DOHH2 (cell line): Measurements from ENCODE around the gene SLC1A1.
"Not testable (repeated sequence)": the region's sequence is repeated elsewhere in the genome, so short reads cannot be mapped to it uniquely, and the experiment has no call there.

ENCODE experiments used
- EZH2phosphoT487 ChIP-seq: fragments of 200-600 bp; sonication (generic); IDR thresholded peaks from 2 replicates; pipeline ENCODE4 v1.6.1; 2017; ENCODE audit warnings: borderline replicate concordance, mild to moderate bottlenecking, antibody characterized with exemption, low read length, moderate library complexity, mixed read lengths
- TF ChIP-seq, protein P1 (sequence below): fragments of 200-600 bp; sonication (generic); IDR thresholded peaks from one replicate; pipeline ENCODE4 v1.5.1; 2014; ENCODE audit warnings: antibody characterized with exemption, mild to moderate bottlenecking, low read depth, low read length; ENCODE audit not compliant: poor library complexity, severe bottlenecking

DNA sequence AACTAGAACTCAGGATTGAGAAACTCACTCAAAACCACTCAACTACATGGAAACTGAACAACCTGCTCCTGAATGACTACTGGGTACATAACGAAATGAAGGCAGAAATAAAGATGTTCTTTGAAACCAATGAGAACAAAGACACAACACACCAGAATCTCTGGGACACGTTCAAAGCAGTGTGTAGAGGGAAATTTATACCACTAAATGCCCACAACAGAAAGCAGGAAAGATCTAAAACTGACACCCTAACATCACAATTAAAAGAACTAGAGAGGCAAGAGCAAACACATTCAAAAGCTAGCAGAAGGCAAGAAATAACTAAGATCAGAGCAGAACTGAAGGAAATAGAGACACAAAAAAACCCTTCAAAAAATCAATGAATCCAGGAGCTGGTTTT is 43.6 kb downstream of the SLC1A1 start:
- TF ChIP-seq, protein P1, sequence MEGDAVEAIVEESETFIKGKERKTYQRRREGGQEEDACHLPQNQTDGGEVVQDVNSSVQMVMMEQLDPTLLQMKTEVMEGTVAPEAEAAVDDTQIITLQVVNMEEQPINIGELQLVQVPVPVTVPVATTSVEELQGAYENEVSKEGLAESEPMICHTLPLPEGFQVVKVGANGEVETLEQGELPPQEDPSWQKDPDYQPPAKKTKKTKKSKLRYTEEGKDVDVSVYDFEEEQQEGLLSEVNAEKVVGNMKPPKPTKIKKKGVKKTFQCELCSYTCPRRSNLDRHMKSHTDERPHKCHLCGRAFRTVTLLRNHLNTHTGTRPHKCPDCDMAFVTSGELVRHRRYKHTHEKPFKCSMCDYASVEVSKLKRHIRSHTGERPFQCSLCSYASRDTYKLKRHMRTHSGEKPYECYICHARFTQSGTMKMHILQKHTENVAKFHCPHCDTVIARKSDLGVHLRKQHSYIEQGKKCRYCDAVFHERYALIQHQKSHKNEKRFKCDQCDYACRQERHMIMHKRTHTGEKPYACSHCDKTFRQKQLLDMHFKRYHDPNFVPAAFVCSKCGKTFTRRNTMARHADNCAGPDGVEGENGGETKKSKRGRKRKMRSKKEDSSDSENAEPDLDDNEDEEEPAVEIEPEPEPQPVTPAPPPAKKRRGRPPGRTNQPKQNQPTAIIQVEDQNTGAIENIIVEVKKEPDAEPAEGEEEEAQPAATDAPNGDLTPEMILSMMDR: not testable (repeated sequence)
- TF ChIP-seq EZH2phosphoT487: not testable (repeated sequence)
